Measurements from ENCODE around the gene TAOK3. TPM values are rescaled to one million over a fixed set of nuclear protein-coding genes. Genes with fewer than 3 reads are reported as not detected.

TAOK3 gene
- total and polyA plus RNA-seq, 3 donors from 2014 or later: 20.5 to 64.8 (median 51.9) TPM

GRCh38 chr12:118119449-118119879, 253.2 kb downstream of the TAOK3 start:
- intact Hi-C loops (cut with DNase I; ENCODE audit: low total_unique reads): no loop called here

GRCh38 chr12:118109088-118109487, 263.6 kb downstream of the TAOK3 start:
- intact Hi-C loops (cut with DNase I; ENCODE audit: low total_unique reads): no loop called here
- WGBS, 2 donors: 75 to 81% methylated on average over 1 of the region's 1 CpG
- Histone ChIP-seq H3K36me3 (ENCODE audit: low read depth, missing control alignments) (no peaks in the 10 kb centered on the region), H3K9me3 (no peaks in the 10 kb centered on the region), H3K4me3 (no peak overlapping the region), H3K4me1 (no peaks in the 10 kb centered on the region), H3K27me3 (no peaks in the 10 kb centered on the region), H3K27ac (no peak overlapping the region)
- TF ChIP-seq, protein P1, sequence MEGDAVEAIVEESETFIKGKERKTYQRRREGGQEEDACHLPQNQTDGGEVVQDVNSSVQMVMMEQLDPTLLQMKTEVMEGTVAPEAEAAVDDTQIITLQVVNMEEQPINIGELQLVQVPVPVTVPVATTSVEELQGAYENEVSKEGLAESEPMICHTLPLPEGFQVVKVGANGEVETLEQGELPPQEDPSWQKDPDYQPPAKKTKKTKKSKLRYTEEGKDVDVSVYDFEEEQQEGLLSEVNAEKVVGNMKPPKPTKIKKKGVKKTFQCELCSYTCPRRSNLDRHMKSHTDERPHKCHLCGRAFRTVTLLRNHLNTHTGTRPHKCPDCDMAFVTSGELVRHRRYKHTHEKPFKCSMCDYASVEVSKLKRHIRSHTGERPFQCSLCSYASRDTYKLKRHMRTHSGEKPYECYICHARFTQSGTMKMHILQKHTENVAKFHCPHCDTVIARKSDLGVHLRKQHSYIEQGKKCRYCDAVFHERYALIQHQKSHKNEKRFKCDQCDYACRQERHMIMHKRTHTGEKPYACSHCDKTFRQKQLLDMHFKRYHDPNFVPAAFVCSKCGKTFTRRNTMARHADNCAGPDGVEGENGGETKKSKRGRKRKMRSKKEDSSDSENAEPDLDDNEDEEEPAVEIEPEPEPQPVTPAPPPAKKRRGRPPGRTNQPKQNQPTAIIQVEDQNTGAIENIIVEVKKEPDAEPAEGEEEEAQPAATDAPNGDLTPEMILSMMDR (IDR thresholded peaks at IDR 0.05): no peak
- no peak for TF ChIP-seq POLR2A (IDR thresholded peaks at IDR 0.05)
- DNase-seq: no peak

More at GRCh38 chr12:118119449-118119879, 253.2 kb downstream of the TAOK3 start:
- H3K27ac ChIP-seq: peak overlapping the region; percentile 43 to 50
- TF ChIP-seq POLR2A (IDR thresholded peaks at IDR 0.05): no peak
- TF ChIP-seq, protein P1 (IDR thresholded peaks at IDR 0.05): no peak
- no peaks in the 10 kb centered on the region for H3K9me3 ChIP-seq
- DNase-seq: no peak
- 79 to 80% methylated on average over 10 of the region's 10 CpGs for WGBS, 2 donors
- H3K36me3 ChIP-seq (ENCODE audit: low read depth, missing control alignments): no peaks in the 10 kb centered on the region
- H3K4me3 ChIP-seq: no peak overlapping the region
- peaks cover 27% of the 10 kb centered on the region for H3K4me1 ChIP-seq
- no peaks in the 10 kb centered on the region for H3K27me3 ChIP-seq

DNA sequence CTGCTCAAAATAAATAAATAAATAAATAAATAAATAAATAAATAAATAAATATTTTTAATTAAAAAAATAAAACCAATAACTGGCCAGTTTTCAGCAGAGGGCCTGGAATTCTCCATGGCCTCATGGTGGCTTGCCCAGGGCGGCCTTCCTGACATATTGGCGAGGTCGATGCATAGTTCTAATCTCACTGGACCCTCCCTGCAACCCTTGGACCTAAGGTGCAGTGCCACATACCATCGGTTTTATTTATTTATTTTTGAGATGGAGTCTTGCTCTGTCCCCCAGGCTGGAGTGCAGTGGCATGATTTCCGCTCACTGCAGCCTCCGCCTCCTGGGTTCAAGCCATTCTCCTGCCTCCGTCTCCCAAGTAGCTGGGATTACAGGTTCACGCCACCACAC, 265.0 kb downstream of the TAOK3 start:
- H3K36me3 ChIP-seq (ENCODE audit: low read depth, missing control alignments): no peaks in the 10 kb centered on the region
- no peak for DNase-seq
- H3K27me3 ChIP-seq: no peaks in the 10 kb centered on the region
- H3K4me1 ChIP-seq: no peaks in the 10 kb centered on the region
- TF ChIP-seq, protein P1 (IDR thresholded peaks at IDR 0.05): no peak
- TF ChIP-seq POLR2A (IDR thresholded peaks at IDR 0.05): no peak
- no peak overlapping the region for H3K4me3 ChIP-seq
- intact Hi-C loops (cut with DNase I; ENCODE audit: low total_unique reads): no loop called here
- WGBS, 2 donors: 87 to 93% methylated on average over 8 of the region's 8 CpGs
- H3K9me3 ChIP-seq: no peaks in the 10 kb centered on the region
- no peak overlapping the region for H3K27ac ChIP-seq

GRCh38 chr12:118107011-118107410, 265.7 kb downstream of the TAOK3 start:
- Histone ChIP-seq H3K27me3 (no peaks in the 10 kb centered on the region), H3K4me3 (no peak overlapping the region), H3K36me3 (ENCODE audit: low read depth, missing control alignments) (no peaks in the 10 kb centered on the region), H3K4me1 (no peaks in the 10 kb centered on the region), H3K9me3 (no peaks in the 10 kb centered on the region), H3K27ac (no peak overlapping the region)
- 89 to 92% methylated on average over 4 of the region's 4 CpGs for WGBS, 2 donors
- no peak for DNase-seq
- TF ChIP-seq POLR2A (IDR thresholded peaks at IDR 0.05): no peak
- TF ChIP-seq, protein P1 (IDR thresholded peaks at IDR 0.05): no peak
- intact Hi-C loops (cut with DNase I; ENCODE audit: low total_unique reads): no loop called here
